ENCODE results near the gene OCA2. TPM values are rescaled to one million over a fixed set of nuclear protein-coding genes. Genes with fewer than 3 reads are reported as not detected.

The OCA2 gene
- total RNA-seq, 1 experiment from 2014 or later: 0.09 TPM

DNA sequence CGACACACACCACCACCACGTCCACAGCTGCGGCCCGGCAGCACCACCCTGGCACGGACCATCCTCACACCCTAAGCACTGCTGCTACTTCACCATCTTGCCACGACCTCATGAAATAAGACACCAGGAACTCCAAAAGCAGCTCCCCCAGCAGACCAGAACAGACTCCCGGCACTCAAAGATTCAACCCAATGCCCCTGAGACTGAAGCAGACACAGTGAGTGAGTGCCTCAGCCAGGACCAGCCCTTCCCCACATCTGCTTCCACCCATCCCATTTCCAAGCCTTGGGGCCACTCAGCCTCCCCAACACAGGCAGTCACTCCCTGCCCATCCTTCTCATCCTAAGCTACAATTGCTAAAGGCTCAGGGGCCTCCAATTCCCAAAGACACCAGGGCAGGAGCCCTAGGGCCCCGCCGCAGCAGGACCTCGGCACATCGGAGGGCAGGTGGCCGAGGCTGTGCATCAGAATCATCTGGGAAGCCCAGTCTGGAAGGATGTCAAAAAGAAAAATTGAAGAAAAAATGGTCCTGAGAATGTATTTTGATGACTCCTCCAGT, 18.4 kb upstream of the OCA2 start:
- peaks cover 18% of the 10 kb centered on the region for H3K36me3 ChIP-seq (ENCODE audit: insufficient read depth, low read length, poor library complexity, severe bottlenecking)
- DNase-seq (ENCODE audit: low spot score): no peak
- no TSS peak for BruUV-seq (replicated peaks)
- TF ChIP-seq EZH2 (IDR thresholded peaks at IDR 0.05; ENCODE audit: borderline replicate concordance, low read depth, low read length, poor library complexity, severe bottlenecking): no peak
- no peak overlapping the region for H3K27ac ChIP-seq (ENCODE audit: low read depth, low read length, poor library complexity, severe bottlenecking)
- no peak overlapping the region for H3K4me3 ChIP-seq (ENCODE audit: low read depth, low read length, poor library complexity, severe bottlenecking)
- H3K4me1 ChIP-seq (ENCODE audit: insufficient read depth, low read length, poor library complexity, severe bottlenecking): no peaks in the 10 kb centered on the region
- intact Hi-C loops (cut with micrococcal nuclease; ENCODE audit: unreplicated experiment): no loop called here
- CTCF ChIA-PET: no interaction called here
- no peaks in the 10 kb centered on the region for H3K9me3 ChIP-seq (ENCODE audit: low read depth, low read length, poor library complexity, severe bottlenecking)
- POLR2A ChIA-PET (ENCODE audit: low non-redundant PET): no interaction called here
- no peaks in the 10 kb centered on the region for H3K27me3 ChIP-seq (replicated peaks; ENCODE audit: insufficient read depth, low read depth, low read length, poor library complexity)

DNA sequence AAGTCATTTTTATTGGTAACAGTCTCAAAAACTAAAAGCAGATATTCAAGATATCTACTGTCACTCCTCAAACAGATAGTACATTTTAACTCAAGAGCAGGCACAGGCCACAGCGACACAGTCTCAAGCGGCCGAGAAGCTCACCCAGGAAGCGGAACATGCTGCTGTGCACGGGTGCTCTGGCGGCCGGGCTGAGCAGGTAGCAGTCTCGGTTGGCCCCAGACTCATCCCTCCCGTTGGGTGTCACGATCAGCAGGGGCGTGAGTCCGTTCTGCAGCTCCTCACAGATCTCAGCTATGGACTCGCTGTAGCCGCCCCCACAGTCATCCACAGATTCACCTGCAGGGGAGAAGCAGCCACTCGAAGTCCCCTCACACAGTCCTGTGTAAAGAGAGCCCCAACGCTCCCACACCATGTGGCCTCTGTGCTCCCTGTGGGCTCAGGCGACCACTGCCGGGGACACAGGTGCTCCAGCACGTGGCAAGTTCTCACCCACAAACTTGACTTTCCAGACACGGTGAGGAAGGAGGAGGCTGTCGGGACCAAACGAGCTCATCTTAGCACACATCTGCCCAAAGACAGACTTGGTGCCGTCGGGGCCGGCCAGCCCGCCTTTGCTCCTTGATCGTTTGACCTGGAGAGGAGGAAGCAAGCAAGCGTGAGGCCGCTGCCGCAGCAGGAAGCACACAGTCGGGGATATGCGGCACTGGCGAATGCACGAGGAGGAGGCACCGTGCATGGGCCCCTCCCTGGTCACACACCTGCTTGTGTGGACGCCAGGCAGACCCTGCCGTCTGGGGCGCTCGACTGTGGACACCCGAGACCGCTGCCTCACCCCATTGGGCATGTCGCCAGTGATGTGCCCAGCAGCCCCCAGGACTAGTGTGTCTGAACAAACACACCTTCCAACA, 17.7 kb upstream of the OCA2 start:
- CTCF ChIA-PET: no interaction called here
- Histone ChIP-seq H3K27ac (ENCODE audit: low read depth, low read length, poor library complexity, severe bottlenecking) (no peak overlapping the region), H3K4me1 (ENCODE audit: insufficient read depth, low read length, poor library complexity, severe bottlenecking) (no peaks in the 10 kb centered on the region), H3K4me3 (ENCODE audit: low read depth, low read length, poor library complexity, severe bottlenecking) (no peak overlapping the region), H3K36me3 (ENCODE audit: insufficient read depth, low read length, poor library complexity, severe bottlenecking) (peaks cover 24% of the 10 kb centered on the region), H3K9me3 (ENCODE audit: low read depth, low read length, poor library complexity, severe bottlenecking) (no peaks in the 10 kb centered on the region), H3K27me3 (replicated peaks; ENCODE audit: insufficient read depth, low read depth, low read length, poor library complexity) (no peaks in the 10 kb centered on the region)
- DNase-seq (ENCODE audit: low spot score): no peak
- POLR2A ChIA-PET (ENCODE audit: low non-redundant PET): no interaction called here
- BruUV-seq (replicated peaks): no TSS peak
- TF ChIP-seq, protein P1, sequence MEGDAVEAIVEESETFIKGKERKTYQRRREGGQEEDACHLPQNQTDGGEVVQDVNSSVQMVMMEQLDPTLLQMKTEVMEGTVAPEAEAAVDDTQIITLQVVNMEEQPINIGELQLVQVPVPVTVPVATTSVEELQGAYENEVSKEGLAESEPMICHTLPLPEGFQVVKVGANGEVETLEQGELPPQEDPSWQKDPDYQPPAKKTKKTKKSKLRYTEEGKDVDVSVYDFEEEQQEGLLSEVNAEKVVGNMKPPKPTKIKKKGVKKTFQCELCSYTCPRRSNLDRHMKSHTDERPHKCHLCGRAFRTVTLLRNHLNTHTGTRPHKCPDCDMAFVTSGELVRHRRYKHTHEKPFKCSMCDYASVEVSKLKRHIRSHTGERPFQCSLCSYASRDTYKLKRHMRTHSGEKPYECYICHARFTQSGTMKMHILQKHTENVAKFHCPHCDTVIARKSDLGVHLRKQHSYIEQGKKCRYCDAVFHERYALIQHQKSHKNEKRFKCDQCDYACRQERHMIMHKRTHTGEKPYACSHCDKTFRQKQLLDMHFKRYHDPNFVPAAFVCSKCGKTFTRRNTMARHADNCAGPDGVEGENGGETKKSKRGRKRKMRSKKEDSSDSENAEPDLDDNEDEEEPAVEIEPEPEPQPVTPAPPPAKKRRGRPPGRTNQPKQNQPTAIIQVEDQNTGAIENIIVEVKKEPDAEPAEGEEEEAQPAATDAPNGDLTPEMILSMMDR (conservative IDR thresholded peaks at IDR 0.05; ENCODE audit: low read depth, low read length): no peak
- intact Hi-C loops (cut with micrococcal nuclease; ENCODE audit: unreplicated experiment): no loop called here

DNA sequence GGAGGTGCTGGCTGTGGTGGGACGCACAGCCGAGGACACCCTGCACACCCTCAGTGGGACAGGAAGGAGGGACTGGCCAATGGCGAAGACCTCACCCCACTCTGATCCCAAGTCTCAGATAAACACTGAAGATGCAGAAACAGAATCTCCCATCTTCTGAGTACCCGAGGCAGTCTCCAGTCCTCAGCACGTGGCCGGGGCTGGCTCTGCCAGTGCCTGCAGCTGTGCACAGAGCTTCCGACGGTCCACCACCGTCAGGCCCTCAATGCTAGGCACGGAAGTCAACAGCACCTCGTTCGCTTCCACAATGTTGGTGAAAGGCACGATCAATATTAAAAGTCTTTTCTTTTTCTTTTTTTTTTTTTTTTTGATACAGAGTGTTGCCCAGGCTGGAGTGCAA, 16.8 kb upstream of the OCA2 start:
- no peaks in the 10 kb centered on the region for H3K9me3 ChIP-seq (ENCODE audit: low read depth, low read length, poor library complexity, severe bottlenecking)
- POLR2A ChIA-PET (ENCODE audit: low non-redundant PET): no interaction called here
- H3K4me3 ChIP-seq (ENCODE audit: low read depth, low read length, poor library complexity, severe bottlenecking): no peak overlapping the region
- no peak for DNase-seq (ENCODE audit: low spot score)
- CTCF ChIA-PET: no interaction called here
- BruUV-seq (replicated peaks): no TSS peak
- intact Hi-C loops (cut with micrococcal nuclease; ENCODE audit: unreplicated experiment): no loop called here
- peaks cover 23% of the 10 kb centered on the region for H3K36me3 ChIP-seq (ENCODE audit: insufficient read depth, low read length, poor library complexity, severe bottlenecking)
- H3K27me3 ChIP-seq (replicated peaks; ENCODE audit: insufficient read depth, low read depth, low read length, poor library complexity): no peaks in the 10 kb centered on the region
- no peaks in the 10 kb centered on the region for H3K4me1 ChIP-seq (ENCODE audit: insufficient read depth, low read length, poor library complexity, severe bottlenecking)
- H3K27ac ChIP-seq (ENCODE audit: low read depth, low read length, poor library complexity, severe bottlenecking): no peak overlapping the region
- TF ChIP-seq EZH2 (IDR thresholded peaks at IDR 0.05; ENCODE audit: borderline replicate concordance, low read depth, low read length, poor library complexity, severe bottlenecking): no peak
- TF ChIP-seq, protein P1 (conservative IDR thresholded peaks at IDR 0.05; ENCODE audit: low read depth, low read length): no peak
